GM20000 (cell line): Measurements from ENCODE around the gene PRCD.

Experiments
- DNase-seq: peaks from one replicate; pipeline ENCODE4 v3.0.0; 2012; ENCODE audit warnings: low spot score
- TF ChIP-seq, protein P1 (sequence below): IDR thresholded peaks from 2 replicates; pipeline ENCODE4 v1.5.1; 2012; ENCODE audit warnings: mild to moderate bottlenecking, control low read depth; ENCODE audit errors: extremely low read depth, missing control alignments

Gene PRCD, protein sequence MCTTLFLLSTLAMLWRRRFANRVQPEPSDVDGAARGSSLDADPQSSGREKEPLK

DNA sequence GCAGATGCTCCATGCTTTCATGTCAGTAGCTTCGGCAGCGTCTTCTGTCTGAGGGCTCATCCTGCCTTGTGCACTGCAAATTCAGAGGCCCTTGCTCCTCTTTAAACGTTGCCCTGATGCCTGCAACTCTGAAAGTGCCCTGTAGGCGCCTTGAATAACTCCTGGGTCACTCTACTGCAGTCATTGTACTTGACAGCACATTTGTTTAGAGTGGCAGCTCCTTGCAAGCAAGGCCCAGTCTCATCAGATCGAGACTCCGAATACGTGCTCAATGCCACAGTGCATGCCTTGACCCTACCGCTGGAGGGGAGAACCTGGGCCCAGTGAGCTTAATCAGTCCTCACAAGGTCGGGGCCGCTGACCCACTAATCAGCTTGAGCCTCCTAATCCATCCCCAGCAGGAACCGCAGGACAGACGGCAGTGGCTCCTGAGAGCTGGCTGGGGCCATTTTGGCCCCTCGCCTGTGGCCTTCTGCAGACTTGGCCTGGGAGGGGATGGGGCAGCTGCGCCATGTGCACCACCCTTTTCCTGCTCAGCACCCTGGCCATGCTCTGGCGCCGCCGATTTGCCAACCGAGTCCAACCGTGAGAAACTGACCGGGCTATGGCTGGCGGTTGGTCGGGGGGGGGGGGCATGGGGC lies at the start of gene PRCD:
Gene PRCD, plus strand, starts transcription at position 414 of the 641 bp plus-strand sequence. Its CDS starts 98 bp downstream, at position 512.
- DNase-seq, result no peak
- TF ChIP-seq, protein P1, sequence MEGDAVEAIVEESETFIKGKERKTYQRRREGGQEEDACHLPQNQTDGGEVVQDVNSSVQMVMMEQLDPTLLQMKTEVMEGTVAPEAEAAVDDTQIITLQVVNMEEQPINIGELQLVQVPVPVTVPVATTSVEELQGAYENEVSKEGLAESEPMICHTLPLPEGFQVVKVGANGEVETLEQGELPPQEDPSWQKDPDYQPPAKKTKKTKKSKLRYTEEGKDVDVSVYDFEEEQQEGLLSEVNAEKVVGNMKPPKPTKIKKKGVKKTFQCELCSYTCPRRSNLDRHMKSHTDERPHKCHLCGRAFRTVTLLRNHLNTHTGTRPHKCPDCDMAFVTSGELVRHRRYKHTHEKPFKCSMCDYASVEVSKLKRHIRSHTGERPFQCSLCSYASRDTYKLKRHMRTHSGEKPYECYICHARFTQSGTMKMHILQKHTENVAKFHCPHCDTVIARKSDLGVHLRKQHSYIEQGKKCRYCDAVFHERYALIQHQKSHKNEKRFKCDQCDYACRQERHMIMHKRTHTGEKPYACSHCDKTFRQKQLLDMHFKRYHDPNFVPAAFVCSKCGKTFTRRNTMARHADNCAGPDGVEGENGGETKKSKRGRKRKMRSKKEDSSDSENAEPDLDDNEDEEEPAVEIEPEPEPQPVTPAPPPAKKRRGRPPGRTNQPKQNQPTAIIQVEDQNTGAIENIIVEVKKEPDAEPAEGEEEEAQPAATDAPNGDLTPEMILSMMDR, result no peak

DNA sequence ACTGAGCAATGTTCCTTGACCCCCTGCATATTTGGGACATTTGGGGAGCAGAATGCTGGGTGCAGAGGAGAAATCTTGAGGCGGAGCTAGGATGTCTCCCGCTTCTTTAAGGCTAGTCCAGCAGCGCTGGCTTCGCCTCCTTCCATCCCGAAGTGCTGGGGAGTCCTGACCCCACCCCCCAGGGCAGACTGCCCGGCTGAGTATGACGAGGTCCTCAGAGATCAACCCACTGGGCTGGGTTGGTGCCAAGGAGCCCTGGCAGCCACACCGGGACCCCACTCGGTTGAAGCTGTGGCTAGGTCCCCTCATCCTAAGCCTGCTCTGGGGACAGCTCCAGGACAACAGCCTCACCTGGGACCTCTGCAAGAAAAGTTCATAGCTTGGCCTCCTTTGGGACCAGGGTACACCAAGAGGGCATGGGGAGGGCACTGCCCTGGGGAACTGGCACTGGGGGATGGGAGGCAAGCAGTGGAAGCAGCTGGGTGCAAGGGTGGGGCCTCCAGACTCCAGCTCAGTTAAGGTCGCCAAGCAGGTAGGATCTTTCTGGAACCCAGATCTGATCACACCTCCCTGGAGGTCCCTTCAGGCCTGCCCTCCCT lies 49.6 kb upstream of the PRCD start:
- TF ChIP-seq, protein P1, result no peak

DNA sequence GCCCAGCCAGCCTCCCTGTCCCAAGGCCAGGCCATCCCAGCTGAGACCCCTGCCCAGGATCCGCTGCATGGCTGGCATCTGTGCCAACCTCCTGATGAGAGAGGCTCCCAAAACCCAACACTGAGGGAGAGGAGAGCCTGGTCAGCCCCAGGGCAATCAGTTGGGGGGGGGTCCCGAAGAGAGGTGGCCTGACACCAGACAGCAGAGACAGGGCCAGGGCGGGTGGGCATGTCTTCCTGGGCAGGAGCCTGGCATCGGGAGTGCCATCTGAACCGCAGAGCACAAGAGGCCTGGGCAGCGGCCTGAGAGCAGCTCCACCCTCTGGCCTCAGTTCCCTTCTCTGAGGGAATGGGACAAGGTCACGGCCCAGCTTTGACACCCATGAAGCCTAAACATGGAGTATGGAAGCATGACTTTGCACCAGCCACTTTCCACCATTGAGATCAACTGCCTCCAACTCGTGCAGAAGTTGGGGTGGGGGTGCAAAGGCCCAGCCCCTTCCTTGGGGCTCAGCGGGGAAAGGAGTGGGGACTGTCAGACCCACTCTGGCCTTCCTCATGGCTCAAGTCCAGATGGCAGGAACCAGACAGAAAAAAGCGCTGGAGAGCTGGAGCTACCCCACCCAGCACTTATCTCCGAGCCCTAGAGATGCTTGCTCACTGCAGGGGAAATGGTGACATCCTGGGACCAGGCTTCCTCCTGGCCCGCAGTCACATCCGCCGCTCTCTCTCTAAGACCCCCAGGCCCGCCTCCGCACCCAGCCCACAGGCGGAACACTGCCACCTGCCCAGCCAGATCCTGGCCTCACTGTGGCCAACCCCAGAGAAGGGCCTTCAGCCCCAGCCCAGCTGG lies 48.3 kb upstream of the PRCD start:
- TF ChIP-seq, protein P1, result no peak
- no peak for DNase-seq

More for the DNA sequence above, 49.6 kb upstream of the PRCD start:
- DNase-seq, result no peak

DNA sequence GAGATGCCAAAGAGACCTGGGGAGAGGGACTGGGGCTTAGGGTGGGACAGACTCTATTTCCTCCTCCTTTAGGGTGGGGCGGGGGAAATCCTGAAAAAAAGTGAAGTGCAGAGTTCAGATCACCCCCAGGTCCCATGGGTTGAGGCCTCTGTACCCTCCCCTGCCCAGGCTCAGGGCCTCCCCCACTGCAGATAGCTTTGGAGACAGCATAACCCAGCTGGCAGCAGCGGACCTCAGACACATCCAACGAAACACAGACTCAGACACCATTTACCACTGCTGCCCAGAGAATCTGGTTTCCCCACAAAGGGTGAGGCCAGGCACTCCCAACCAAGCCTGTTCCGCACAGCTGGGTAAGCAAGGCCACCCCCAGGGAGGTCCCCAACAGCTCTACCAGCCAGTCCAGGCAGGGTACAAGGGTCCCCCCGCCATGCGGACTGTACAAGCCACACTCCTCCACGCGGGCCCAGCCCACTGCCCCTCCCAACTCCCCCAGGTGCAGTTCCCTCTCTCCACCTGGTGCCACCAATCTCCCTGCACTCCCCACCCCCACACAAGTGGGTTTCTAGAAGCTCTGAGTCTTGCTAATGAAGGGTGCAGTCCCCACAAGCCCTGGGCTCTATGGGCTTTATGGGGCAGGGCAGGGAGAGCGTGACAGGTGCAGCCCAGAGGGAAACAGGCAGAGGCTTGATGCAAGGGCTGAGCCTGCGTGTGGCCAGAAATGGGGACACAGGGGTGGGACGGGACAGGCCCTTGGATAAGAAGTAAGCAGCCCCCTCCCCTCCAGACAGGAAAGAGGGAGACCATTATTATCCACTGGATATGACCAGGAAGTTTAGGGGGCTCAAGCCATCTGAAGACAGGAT lies 47.5 kb upstream of the PRCD start:
- TF ChIP-seq, protein P1, result no peak
- DNase-seq, result peak; percentile 65

DNA sequence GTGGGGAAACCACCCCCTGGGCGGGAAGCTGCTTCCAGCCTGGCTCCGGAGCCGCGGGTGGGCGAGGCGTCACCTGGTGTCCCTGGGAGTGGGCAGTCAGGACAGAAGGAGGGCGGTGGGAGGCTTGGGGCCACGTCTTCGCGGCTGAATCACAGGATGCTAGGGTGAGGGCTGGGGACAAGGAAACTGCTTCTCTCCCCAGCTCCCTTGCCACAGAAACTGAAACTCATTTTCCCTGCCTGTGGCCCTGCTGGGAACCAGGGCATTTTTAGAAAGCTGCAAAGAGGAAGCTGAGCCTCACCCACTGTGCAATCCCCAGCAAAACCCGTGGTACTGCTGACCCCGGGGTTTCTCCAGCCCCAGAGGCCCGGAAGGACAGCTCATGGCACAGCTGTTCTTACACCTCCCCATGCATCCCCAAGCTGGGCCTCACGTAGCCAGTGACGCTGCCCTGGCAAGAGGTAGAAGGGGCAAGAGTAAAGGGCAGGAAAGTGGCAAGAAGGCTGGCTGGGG lies 46.8 kb upstream of the PRCD start:
- TF ChIP-seq, protein P1, result no peak
- peak; percentile 71 for DNase-seq

DNA sequence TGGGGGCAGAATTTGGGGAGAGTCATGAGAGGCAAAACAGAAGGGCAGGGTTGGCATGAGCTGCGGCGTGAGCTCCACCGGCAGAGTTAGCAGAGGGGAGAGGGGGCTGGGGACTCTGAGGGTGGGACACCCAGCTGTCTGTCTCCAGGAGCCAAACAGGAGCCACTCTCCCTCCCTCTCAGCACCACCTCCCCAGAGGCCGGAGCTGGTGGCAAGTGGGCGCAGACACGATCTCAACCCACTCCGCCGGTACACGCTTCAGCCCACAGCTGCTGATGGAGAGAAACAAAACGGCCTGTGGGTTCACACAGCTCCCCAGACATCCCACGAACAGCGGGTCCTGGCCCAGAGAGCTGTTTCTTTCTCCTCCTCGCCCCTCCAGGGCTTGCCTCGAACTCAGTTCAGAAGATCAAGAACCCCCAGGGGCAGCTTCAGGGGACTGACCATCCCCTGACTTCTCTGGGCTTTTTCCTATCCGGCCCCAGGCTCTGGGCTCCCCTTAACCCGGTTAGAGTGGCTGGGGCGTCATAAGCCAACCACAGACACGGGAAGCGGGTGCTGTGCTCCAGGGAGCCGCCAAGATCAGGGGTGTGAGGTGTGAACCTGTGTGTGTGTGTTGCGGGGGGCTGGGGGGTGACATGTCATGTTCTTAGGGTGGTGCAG lies 46.2 kb upstream of the PRCD start:
- DNase-seq, result no peak
- TF ChIP-seq, protein P1, result no peak
